ENCODE measurements around the gene CBARP.

- TF ChIP-seq, protein P1, sequence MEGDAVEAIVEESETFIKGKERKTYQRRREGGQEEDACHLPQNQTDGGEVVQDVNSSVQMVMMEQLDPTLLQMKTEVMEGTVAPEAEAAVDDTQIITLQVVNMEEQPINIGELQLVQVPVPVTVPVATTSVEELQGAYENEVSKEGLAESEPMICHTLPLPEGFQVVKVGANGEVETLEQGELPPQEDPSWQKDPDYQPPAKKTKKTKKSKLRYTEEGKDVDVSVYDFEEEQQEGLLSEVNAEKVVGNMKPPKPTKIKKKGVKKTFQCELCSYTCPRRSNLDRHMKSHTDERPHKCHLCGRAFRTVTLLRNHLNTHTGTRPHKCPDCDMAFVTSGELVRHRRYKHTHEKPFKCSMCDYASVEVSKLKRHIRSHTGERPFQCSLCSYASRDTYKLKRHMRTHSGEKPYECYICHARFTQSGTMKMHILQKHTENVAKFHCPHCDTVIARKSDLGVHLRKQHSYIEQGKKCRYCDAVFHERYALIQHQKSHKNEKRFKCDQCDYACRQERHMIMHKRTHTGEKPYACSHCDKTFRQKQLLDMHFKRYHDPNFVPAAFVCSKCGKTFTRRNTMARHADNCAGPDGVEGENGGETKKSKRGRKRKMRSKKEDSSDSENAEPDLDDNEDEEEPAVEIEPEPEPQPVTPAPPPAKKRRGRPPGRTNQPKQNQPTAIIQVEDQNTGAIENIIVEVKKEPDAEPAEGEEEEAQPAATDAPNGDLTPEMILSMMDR (tag by site-specific recombination; IDR thresholded peaks at IDR 0.05) = no peak
- TF ChIP-seq ZNF707 (tag by site-specific recombination; IDR thresholded peaks at IDR 0.05) = no peak
- no peak for TF ChIP-seq ZNF121 (tag by site-specific recombination; IDR thresholded peaks at IDR 0.05)
- no peak for TF ChIP-seq ZNF138 (tag by site-specific recombination; IDR thresholded peaks at IDR 0.05; ENCODE audit: borderline replicate concordance)
- no peak for TF ChIP-seq OSR2 (tag by site-specific recombination; IDR thresholded peaks at IDR 0.05)
- TF ChIP-seq ZNF747 (tag by site-specific recombination; IDR thresholded peaks at IDR 0.05) = no peak
- TF ChIP-seq ZBTB1 (tag by site-specific recombination; IDR thresholded peaks at IDR 0.05) = no peak
- TF ChIP-seq, protein P2, sequence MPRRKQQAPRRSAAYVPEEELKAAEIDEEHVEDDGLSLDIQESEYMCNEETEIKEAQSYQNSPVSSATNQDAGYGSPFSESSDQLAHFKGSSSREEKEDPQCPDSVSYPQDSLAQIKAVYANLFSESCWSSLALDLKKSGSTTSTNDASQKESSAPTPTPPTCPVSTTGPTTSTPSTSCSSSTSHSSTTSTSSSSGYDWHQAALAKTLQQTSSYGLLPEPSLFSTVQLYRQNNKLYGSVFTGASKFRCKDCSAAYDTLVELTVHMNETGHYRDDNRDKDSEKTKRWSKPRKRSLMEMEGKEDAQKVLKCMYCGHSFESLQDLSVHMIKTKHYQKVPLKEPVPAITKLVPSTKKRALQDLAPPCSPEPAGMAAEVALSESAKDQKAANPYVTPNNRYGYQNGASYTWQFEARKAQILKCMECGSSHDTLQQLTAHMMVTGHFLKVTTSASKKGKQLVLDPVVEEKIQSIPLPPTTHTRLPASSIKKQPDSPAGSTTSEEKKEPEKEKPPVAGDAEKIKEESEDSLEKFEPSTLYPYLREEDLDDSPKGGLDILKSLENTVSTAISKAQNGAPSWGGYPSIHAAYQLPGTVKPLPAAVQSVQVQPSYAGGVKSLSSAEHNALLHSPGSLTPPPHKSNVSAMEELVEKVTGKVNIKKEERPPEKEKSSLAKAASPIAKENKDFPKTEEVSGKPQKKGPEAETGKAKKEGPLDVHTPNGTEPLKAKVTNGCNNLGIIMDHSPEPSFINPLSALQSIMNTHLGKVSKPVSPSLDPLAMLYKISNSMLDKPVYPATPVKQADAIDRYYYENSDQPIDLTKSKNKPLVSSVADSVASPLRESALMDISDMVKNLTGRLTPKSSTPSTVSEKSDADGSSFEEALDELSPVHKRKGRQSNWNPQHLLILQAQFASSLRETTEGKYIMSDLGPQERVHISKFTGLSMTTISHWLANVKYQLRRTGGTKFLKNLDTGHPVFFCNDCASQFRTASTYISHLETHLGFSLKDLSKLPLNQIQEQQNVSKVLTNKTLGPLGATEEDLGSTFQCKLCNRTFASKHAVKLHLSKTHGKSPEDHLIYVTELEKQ (tag by site-specific recombination; IDR thresholded peaks at IDR 0.05; ENCODE audit: borderline replicate concordance) = no peak
- no peak for TF ChIP-seq ELK4 (IDR thresholded peaks at IDR 0.05; ENCODE audit: borderline replicate concordance, low read depth, low read length)
- no peak for TF ChIP-seq ZNF302 (tag by site-specific recombination; IDR thresholded peaks at IDR 0.05; ENCODE audit: low read depth)
- TF ChIP-seq ZFP69B (tag by site-specific recombination; IDR thresholded peaks at IDR 0.05) = no peak
- no peak for TF ChIP-seq ZNF18 (tag by site-specific recombination; IDR thresholded peaks at IDR 0.05)
- no peak for TF ChIP-seq ZNF549 (tag by site-specific recombination; IDR thresholded peaks at IDR 0.05)
- TF ChIP-seq ZNF391 (tag by site-specific recombination; IDR thresholded peaks at IDR 0.05; ENCODE audit: borderline replicate concordance, low read depth) = no peak
Measured at GRCh38 chr19:1206150-1206863, 31.5 kb downstream of the CBARP start.

All from HEK293 (cell line).